Hippocampal formation (tissue), 2 donors: ENCODE measurements around the gene MRPS18B.

Experiments used
- DNase-seq, 2 donors: peaks; one replicate each; lab custom pipeline; 2025; lab: John Stamatoyannopoulos, UW

Gene MRPS18B

GRCh38 chr6:30603961-30604360 is 13.7 kb upstream of the MRPS18B start:
- DNase-seq, result no peak

- no peak for DNase-seq
Measured at GRCh38 chr6:30610065-30610464, 7.6 kb upstream of the MRPS18B start.

- no peak for DNase-seq
Measured at GRCh38 chr6:30611150-30611855, 6.3 kb upstream of the MRPS18B start.

GRCh38 chr6:30611856-30612194 is 5.8 kb upstream of the MRPS18B start:
- no peak for DNase-seq

- no peak for DNase-seq
Measured at GRCh38 chr6:30612213-30612612, 5.4 kb upstream of the MRPS18B start.

- DNase-seq, result no peak
Measured at GRCh38 chr6:30612687-30613248, 4.9 kb upstream of the MRPS18B start.

- no peak for DNase-seq
Measured at GRCh38 chr6:30613251-30614043, 4.2 kb upstream of the MRPS18B start.

GRCh38 chr6:30614044-30614842 is 3.4 kb upstream of the MRPS18B start:
- DNase-seq, result peak in 1 of 2 donors; percentile 64

DNA sequence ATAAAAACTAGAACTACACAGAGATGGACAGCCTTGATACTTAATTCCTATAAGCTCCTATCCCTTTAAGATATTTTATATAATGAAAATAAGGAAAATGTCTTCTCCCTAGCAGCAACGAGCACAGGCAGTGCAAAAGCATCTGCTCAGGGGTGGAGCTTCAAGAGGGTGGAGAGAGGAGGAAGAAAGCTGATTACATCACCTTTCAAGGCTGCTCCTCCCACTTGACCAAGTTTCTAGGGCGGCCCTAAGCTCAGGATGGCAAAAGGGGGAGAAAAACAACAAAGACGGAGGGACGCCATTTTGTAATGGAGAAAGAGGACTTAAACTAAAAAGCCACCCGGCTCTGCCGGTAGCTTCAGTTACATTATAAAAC is 2.8 kb upstream of the MRPS18B start:
- DNase-seq, result peak; percentile 78 to 99

DNA sequence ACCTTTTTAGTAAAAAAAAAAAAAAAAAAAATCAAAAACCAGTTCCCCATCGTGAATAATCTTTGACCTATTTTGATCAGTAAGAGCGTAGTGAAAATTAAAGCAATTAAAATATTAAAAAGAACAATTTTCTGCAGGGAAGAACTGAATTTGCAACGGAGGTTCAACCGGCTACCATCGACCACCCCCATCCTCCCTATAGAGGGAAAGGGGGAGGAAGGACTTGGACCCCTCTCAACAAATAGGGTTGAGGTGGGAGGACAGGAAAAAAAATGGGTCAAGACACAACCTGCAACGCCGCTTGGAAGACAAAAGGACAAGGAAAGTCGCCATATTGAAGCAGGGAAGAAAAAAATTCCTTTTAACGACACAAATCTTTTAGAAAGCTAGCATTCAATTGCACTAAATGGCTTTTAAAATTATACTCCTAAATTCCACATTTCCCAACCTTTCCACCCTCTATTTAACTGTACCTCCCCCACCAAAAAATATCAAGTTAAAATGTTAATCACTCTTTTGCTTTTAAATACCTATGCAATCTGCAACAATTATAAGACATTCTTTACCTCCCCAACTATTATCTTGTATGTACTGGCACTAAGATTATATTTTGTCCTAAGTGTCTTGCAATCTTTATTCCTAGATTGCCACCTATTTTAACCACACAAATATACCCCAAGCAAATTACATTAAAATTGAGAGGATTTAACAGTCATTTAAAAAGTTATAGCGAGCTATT is 2.3 kb upstream of the MRPS18B start:
- DNase-seq, result peak; percentile 26 to 66

GRCh38 chr6:30615958-30616810 is 1.5 kb upstream of the MRPS18B start:
- peak; percentile 7 to 24 for DNase-seq

DNA sequence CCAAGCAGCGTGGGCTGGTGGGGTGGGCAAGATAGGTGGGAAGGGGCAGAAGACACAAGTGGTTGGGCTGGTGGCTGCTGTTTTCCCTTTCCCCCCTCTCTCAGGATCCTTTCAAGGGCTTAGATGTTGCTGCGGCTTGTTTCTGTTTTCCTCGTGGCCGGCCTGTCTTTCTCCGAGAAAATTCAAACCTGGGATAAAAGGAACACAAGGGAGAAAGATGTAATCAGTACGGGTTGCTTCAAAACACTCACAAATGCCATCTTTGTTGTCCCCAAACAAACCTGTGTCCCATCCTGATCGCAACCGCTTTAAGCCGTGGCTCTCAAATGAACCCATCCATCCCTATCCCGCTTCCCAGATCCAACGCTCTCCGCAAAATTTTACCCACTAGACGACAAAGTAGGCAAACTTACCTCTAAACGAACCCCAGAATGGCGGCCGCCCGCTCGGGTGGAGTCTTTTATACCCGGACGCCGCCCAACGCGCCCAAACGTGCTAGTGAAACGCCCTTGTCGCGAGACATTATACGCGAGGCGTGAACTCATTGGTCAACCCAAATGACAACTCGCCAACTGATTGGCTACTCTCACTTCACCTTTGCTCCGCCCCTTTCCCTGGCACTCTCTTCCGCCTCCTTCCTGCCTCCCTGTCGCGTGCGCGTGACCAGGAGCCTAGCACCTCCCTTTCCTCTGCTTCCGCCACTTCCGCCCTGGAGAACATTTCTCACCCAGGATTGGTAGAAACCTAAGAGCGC is 652 bp upstream of the MRPS18B start, which contains the start of gene PPP1R10:
PPP1R10 (minus strand) TSS at position 433 of the 754 bp plus-strand sequence. CDS start 7,299 bp downstream, outside the sequence.
- DNase-seq, result peak; percentile 98 to 99

GRCh38 chr6:30618270-30618797 is 694 bp downstream of the MRPS18B start:
- DNase-seq, result no peak

- DNase-seq, result no peak
Measured at GRCh38 chr6:30619561-30619960, 1.9 kb downstream of the MRPS18B start.

GRCh38 chr6:30625511-30625910 is 7.9 kb downstream of the MRPS18B start:
- no peak for DNase-seq

- DNase-seq, result peak; percentile 86 to 87
Measured at GRCh38 chr6:30626484-30627366, 9.1 kb downstream of the MRPS18B start, which contains the start of gene ATAT1. TSS of gene ATAT1 (plus strand) at chr6:30626874.

DNA sequence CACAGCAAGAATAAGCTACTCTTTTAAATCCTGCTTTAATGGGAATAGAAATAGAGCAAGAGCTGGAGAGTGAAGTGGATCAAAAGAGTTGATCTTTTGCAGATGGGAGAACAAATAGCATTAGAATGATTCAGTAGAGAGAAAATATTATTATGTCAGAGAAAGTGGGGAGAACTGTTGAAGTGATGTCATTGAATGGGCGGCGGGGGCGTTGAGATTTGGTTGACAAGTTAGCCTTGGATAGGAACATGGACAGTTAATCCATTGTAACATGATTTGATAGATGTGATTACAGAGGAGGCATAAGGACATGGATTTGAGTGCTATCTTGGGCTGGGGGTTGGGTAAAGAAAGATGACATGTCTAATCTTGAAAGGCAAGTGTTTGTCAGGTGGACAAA is 18.2 kb downstream of the MRPS18B start:
- DNase-seq, result no peak

DNA sequence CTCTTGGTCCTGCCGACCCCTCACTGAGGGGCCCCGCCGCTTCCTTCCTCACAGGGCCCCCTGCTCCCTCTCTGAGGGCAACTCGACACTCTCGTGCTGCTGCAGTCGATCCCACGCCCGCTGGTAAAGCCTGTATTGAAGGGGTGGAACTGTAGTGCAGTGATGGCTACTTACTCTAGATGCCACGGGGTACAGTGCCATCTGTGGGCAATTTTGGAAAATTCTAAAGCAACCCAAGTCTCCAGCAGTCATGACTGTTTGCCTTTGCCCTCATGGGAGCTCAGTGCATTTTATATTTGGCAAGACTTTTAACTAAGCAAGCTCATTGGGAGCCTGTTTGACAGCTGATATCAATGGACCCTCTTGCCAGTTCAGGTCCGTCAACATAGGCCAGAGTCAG is 22.8 kb downstream of the MRPS18B start:
- no peak for DNase-seq
